Measurements from ENCODE around the gene EXT2.

Gene EXT2

DNA sequence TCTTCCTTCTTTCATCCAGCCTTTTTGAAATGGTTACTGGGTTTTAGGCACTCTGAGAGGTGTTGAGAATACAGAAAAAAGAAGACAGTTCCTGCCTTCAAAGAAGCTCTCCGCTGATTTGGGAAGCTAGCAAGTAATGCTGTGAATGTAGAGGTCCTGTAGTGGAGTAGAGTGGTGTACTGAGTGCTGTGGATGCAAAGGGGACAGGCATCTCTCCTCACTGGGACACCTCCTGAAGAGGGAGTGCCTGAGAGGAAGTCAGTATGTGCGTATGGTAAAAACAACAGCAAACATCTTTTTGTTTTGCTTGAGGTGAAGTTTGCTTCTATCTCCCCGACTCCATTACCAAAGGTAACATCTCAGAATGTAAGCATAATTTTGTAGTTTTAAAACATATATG lies 77.5 kb downstream of the EXT2 start:
- DNase-seq, result no peak

DNA sequence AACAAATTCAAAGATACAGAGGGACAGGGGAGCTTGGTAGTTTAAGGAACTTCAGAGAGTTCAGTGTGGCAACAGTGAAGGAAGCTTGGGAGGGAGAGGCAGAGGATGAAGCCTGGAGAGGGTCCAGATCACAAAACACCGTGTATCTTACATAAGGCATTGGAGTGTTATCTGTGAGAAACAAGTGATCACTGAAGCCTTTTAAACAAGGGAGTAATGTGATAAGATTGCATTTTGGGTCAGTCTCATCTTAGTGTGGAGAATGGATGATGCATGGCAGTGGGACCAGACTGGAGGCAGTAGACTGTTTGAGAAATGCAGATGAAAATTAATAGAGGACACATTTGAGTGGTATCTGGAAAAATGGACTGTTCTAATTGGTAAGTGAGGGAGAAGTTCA lies 79.4 kb downstream of the EXT2 start:
- no peak for DNase-seq

DNA sequence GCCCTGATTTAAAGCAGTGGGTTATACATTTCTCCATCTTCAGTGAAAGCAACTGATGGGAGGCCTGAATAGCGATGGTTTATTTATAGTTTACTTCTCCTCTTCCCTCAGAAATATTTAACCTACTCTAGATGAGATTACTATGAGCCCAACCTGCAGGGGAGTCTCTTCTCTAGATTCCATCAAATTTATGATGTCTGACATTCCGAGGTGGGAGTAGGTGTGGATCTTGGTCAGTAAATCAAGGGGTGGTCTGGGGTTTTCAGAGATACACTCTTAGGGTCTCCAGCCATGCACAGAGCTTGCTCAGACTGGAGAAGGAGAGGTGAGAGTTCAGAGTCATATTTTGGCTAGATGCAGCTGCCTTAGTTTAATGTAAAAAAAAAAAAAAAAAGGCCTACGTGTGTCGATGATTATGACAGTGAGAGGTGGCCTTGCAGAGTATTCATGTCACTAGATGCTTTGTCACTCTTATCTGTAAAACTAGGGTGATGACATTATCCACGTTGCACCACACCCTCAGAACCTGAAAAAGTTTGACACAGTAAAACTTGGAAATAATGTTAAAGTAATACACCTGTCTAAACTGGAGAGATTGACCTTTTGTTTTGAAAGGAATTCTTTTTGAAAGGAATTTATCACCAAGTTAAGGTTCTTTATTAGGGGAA lies 81.2 kb downstream of the EXT2 start:
- DNase-seq, result no peak

DNA sequence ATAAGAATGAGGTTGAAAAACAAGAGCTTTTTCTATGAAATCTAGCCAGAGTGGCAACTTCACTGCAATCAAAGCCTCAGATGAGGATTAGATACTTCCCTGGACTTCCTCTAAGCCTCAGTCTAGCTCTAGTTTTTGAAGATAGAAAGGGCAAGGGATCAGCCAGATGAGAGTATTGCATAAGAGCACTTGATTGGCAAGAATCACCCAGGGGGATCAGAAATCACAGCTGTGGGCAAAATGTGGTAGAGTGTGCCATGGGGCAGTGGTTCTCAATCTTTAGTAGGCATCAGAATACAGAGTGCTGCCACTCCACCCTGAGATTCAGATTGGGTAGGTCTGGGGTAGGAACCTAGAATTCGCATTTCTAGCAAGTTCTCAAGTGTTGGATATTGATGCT lies 82.4 kb downstream of the EXT2 start:
- DNase-seq, result no peak

DNA sequence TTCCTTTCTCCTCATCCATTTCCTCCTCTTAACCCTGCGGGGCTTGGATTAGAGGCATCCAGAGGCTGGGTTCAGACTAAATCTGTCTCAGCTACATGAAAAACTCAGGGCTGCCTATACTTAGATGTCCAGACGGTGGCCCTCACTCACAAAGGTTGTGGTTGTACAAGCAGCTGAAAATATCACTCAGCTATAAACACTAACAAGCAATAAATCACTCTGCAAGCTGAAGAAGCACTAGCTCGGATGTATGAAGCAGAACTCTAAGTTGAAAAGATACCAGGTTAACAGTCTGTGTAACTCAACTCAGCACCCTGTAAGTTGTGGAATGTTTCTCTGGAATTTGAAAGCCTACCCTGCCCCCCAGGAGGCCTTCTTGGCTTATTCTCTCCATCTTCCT lies 82.9 kb downstream of the EXT2 start:
- no peak for DNase-seq

DNA sequence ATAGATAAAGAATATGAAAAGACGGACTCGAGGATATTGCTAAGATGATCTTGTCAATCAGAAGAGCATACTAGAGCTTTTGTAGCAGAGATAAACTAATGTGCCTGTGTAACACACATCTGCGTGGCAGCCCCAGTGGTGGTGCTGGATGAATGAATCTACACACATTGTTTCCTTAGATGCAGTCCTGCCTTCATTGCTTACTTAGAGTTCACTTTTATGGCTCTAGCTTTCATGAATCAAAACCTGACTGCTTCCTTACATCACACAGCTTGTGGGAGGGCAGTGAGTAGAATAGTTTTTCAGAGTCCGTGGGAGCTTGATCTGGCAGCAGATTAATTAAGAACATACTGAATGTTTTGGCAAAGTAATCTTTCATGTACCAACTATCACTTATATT lies 83.7 kb downstream of the EXT2 start:
- DNase-seq, result no peak

DNA sequence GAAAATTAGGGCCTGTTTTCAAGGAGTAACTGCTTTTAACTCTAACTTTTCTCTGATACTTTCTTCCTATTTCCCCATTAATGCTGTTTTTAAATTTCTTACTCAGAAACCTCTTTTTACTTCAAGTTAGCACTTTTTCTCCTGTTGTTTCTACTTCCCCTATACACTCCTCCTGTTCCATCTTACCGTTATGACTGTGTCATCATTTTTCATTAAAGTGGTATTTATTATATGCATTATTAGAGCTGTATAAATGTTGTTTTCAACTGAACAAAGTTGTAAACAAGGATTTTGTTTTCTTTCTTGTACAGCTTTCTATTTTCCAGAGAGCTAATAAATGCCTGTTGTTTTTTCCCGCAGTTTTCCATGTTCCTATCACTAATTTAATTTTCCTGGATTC lies 84.6 kb downstream of the EXT2 start:
- DNase-seq, result no peak

DNA sequence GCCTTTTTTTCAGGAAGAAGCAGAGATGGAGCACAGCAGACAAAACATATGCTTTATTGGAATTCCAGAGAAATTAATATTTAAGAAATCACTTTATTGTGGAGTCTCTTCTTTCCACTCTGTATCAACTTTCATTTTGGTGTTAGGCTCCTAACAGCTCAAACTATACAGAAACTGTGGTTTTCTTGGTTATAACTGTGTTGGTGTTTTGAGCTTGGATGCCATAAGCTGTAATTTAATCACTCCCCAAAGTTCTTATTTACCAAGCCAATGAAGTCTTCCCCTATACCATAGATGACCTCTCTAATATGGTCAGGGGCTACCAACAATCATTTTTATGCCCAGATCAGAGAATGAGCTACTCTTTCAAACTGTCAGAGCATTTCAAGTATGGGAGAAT lies 90.0 kb downstream of the EXT2 start:
- no peak for DNase-seq

DNA sequence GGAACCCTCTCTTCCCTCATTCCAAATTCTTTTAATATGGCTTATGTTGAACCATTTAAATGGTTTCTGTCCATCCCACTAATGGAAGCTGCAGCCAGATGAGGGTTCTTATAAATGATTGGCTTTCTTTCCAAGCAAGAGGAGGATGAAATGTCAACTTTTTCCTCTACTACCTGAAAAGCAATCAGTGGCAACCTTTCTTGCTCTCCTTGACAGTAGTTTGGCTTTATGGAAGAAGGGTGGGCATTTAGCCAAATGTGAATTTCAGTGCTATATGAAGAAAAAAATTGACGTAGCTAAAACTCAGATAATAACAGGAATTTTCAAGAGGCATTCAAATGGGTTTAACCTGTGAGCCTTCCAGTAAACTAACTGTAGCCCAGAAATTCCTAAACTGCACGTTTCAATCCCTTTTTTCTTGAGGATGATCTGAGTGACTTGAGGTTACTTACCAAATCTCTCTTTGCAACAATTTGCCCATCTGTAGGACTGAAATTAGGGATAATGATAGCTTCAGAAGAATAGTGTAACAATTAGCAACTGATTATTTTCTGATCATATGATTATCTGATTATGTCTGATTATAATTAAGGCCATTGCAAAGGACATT lies 90.9 kb downstream of the EXT2 start:
- peak; percentile 51 for DNase-seq

DNA sequence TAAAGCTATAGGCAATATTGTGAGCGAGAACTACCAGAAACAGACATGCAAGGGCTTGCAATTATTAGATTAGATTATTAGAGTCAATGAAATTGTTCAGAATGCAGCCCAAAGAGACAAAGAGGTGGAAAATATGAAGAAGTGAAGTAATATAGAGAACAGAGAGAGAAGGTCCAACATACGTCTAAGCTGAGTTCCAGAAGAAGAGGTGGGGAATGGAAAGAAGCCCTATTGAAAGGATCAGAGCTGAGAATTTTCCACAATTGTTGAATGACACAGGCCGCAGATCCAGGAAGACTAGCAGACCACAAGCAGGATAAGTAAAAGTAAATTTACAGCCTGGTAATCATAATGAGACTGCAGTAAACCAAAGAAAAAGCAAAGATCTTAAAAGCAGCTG lies 93.2 kb downstream of the EXT2 start:
- no peak for DNase-seq

DNA sequence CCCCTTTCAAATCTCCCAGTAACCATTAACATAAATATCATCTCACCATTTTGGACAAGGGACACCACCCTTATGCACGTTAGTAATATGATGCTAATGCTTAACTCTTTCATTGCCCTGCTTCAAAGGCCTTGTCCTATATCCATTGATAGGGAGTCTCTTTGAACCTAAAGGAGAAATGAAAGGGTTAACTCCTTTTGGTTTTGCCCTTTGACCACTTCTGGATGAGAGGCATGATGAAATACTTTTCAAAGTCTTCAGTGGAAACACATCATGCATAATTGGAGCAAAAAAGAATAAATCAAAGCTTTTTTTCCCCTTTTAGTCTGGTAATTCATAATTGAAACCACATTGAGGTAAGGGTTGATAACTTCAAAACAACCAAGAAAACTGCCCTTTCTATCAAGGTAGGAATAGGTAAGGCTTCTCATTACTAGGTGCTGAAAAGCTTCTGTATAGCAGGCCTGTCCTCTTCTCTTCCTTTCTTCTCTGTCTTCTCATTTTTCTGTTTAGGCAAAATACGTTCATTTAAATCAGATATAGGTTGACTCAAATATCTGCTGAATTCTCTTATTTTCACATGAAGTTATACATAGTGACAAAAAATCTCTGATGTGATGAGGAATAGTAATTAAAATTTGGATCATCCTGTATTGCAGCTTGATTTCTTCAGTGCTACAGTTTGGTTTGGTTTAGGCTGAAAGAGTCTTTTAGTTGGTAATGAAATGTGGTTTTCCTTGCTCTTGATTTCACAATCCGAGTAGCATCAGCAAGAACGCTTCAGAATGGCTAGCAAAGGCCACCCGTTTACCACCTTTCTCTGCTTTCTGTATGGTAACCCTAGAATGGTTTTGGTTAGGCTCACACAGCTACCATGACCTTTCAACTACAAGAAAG lies 94.8 kb downstream of the EXT2 start:
- DNase-seq, result no peak

DNA sequence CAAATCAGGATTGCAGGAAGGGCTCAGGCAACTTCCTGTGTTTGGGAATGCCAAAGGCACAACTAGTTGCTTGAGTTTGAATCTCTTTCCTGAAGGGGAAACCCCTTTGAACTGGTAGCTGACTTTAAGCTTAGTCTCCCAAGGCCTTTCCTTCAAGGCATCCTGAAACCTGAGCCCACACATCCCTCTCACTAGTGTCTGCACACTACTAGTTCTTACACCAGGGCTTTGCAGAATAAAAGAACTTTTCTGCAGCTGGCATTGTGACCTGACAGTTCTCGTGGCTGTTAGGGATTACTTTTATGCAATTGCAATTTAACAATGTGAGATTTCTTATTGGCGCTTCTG lies 95.4 kb downstream of the EXT2 start:
- no peak for DNase-seq

DNA sequence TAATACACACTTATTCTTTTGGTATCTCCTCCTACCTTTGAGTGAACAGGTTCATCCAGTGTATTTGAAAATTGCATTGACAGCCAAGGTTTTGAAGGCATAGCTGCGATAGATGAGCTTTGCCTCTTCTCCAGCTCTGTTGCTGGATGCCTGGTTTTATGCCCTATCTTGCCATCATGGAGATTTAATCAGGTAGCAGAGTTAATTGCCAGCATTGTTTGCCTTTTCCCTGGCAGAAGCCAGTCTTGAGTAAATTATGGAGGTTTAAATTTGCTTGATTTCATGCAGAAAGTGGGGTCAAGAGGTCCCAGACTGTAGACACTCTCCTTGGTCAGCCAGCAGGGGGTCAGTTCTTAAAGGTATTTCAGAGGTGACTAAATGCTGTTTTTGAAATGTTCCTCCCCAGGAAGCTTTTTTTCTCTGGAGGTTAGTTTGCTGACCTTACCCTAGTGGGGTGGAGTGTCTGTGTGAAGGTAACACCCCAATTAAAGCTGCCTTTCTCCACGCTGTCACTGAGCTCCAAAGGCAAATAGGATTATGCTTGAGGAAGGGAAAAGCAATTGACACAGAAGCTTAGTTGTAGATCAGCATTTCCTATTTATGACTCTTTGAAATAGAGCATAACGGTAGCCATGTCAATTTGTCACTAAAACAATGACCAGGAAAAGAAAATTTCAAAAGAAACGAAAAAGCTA lies 96.0 kb downstream of the EXT2 start:
- DNase-seq, result peak; percentile 95

DNA sequence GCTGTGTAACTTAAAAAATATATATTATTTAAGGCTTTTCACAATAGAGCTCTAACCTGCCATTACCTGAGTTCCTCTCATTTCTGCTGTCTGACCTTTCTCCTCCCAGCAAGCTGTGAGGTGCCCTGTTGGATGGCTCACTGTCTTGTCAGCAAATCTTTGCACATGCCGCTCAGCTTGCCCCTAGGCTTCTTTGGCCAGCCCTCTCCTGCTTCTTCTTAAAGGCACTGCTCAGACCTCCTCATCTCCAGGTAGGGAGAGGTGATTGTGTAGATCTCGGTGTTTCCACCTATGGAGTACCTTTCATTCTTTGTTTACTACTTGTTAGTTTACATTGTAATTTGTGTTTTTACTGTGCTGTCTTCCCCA lies 96.5 kb downstream of the EXT2 start:
- peak; percentile 92 for DNase-seq

DNA sequence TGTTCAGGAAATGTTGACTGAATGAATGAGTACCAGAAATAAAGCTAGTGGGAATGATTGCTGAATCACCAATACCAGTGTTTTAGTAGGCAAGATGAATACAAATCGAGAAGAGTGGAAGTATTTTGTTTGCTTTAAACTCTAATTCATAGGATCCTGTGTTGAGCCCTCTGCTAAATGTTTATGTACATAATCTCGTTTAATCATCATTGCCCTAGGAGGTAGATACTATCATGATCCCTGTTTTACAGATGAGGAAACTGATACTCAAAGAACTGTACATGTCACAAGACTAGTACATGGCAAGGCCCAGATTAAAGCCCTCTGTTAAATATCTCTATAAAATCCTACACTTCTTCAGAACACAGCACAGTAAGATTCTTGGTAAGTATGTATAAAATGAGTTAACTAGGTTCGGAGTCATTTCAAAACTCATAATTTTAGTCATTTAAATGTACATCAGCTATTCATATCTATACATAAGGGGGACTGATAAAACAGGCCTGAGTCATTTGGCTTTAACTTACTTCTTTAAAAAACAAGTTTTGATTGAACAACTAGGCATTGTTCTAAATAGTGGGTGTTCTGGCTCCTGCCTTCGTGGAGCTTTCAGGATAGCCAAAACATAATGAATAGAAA lies 97.1 kb downstream of the EXT2 start:
- no peak for DNase-seq

DNA sequence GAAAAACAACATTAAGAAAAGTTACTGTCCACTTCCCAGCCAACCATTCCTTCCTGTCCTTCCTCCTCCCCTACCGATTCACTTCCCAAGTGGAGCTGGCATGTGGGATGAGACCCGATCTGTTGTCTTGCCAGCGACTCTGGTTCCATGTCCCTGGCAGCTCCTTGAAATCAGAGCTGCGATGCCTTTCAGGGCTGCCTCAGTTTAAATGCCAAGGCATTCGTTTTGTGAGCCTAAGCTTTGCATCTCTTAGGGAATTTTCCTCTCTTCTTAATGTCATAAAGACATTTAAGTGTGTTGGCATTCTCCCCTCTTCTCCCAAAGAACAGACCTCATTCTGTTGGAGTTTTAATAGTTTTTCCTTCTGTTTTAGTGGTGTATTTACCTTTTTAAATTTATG lies 98.4 kb downstream of the EXT2 start:
- DNase-seq, result no peak

DNA sequence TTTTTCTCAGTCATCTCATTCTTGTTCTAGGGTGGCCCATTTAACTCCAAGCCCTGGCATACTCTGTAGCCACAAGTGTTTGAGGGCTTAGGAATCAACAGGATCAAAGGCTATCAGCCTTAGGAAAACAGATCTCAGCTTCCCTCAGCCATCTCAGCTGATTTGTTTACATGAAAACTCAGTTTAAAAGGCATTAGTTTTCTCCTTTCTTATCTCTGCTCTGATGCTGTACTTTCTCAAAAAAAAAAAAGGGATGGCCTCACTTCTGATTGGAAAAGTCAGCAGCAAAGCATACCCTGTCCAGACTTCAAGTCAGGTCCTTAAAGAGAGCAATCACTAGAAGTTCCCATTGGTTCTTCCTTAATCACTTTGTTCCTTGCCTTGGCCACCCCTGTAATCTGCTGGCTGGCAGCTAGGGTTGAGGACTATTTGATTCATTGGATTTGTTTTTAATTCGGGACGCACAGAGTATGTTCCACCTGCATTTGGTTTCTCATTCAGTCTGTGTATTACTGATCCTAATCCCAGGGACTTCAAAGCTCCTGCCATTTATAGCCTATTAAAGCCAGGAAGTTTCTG lies 102.8 kb downstream of the EXT2 start:
- DNase-seq, result no peak

DNA sequence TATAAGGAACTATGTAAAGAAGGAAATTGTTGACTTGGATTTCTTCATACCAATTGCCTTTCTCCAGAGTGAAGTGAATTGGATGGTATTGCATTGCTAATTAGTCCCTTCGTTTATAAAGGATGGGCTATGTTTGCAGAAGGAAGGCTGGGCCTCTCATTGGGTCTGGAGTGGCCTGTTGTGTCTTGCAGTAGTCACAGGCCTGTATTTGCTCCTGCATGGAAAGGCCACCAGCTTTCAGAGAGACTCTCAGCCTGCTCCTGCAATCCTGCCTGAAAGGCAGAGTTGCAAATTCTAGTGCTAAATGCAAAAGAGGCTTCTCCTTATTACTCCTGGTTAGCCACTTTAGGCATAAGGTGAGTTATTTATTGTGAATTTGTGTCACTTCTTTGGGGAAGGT lies 103.8 kb downstream of the EXT2 start:
- DNase-seq, result no peak

DNA sequence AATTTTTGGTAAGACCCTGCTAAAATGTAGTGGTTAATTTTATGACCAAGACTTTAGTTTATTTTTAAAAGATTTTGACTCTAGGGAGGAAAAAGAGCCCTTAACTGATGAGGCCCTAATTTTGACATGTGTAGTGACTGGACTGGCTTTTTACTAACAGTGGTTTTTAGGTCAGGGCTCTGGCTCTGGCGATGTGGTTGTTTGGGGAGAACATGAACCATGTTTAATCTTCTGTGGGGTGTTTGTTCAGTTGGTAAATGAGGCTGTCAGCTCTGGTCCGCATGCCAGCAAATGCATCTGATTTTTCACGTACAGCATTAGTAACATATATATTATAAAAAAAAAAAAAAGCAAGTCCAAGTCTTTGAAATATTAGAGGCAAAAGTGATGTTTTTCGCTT lies 104.3 kb downstream of the EXT2 start:
- no peak for DNase-seq

DNA sequence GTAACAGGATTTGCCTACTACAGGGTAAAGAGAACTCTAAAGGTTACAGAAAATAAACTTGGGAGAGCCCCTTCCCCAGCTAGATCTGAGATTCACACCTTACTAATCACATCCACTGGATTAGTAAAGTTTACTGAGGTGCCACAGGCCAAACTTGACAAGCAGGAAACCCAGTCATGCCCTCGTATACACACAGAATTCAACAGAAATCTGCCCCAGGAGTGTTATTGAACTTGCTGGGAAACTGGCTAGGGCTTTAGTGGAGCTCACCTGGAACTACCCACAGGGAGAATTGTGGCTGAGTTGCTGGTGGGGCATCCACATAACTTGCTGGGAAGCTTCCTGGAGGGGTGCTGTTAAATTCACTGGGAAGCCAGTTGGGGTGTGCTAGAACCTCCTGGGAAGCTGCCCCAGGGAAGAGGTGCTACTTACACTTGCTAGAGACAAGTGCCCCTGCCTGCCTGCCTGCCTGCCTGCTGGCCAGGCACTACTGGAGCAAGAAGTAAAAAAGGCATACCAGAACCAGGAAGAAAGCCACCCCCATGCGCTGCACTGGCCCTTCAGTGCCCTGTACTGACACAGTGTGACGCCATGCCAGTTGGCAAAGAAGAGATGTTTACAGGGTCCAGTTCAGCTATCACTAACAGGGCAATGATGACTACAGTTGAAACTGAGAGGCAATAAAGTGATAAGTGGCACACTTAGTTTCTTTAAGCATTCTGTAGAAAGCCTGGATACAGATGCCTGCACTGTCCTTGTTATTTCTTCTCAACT lies 108.0 kb downstream of the EXT2 start:
- no peak for DNase-seq

DNA sequence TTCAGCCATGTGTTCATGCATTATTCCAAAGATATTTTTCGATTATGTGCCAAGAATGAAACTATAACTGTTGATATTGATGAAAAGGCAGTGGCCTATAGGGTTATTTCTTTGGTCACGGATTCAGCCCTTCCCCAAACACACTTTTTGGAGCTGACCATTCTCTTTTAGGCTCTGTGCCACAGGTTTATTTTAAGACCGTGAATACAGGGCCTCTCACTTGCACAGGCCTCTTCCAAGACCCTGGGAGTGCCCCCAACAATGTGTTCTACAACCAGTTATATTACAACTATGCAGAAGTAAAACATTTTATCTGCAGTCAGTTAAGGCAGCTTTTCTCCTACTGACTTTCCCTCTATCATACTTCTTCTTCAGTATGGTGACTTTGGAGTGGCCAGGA lies 109.9 kb downstream of the EXT2 start:
- DNase-seq, result no peak

DNA sequence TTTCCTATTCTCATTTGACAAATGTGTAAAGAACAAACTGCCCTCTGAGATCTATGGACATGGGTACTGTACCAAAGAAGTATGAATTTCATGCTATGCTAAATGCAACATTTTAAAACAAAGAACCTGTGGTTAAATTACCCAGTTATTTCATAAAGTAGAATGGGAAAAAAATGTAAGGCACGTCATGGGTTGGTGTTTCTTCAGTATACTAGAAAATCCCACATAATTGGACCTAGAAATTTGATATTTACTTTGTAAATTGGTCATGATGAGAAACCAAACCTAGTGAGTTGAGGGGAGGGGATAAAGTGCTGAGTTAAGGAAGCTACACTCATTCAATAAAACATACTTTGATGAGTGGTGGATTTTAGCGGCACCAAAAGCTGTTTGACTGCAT lies 110.4 kb downstream of the EXT2 start:
- DNase-seq, result no peak

Data from NCI-H2227 treated with DMSO at 0.1 percent for 48 hours (cell line).